ENCODE data around the gene UCN2.

- TF ChIP-seq CTCF (conservative IDR thresholded peaks at IDR 0.05; ENCODE audit: low read depth, low read length): no peak
- TF ChIP-seq POLR2A (IDR thresholded peaks at IDR 0.05; ENCODE audit: low read depth, low read length): no peak
These were observed 2.9 kb downstream of the UCN2 start for GRCh38 chr3:48560648-48561018.
